ENCODE measurements around the gene PFKFB3.

Gene PFKFB3

GRCh38 chr10:6269432-6269831 lies 66.7 kb downstream of the PFKFB3 start:
- H3K27ac Mint-ChIP-seq: peak overlapping the region; percentile 92
- H3K36me3 Mint-ChIP-seq (ENCODE audit: low read depth): peaks cover 17% of the 10 kb centered on the region
- H3K4me1 Mint-ChIP-seq (ENCODE audit: low read depth): peaks cover 59% of the 10 kb centered on the region
- no peaks in the 10 kb centered on the region for H3K27me3 Mint-ChIP-seq (ENCODE audit: low read depth)
- peak overlapping the region; percentile 41 for H3K4me3 Mint-ChIP-seq
- no peaks in the 10 kb centered on the region for H3K9me3 Mint-ChIP-seq

- H3K27me3 Mint-ChIP-seq (ENCODE audit: low read depth): no peaks in the 10 kb centered on the region
- no peaks in the 10 kb centered on the region for H3K9me3 Mint-ChIP-seq
- peaks cover 18% of the 10 kb centered on the region for H3K36me3 Mint-ChIP-seq (ENCODE audit: low read depth)
- peak overlapping the region; percentile 57 for H3K4me3 Mint-ChIP-seq
- H3K4me1 Mint-ChIP-seq (ENCODE audit: low read depth): peaks cover 64% of the 10 kb centered on the region
- H3K27ac Mint-ChIP-seq: peak overlapping the region; percentile 92
Observed at GRCh38 chr10:6269953-6270867, 67.5 kb downstream of the PFKFB3 start.

- peak overlapping the region; percentile 57 for H3K4me3 Mint-ChIP-seq
- peaks cover 72% of the 10 kb centered on the region for H3K4me1 Mint-ChIP-seq (ENCODE audit: low read depth)
- no peaks in the 10 kb centered on the region for H3K27me3 Mint-ChIP-seq (ENCODE audit: low read depth)
- peaks cover 19% of the 10 kb centered on the region for H3K36me3 Mint-ChIP-seq (ENCODE audit: low read depth)
- H3K27ac Mint-ChIP-seq: peak overlapping the region; percentile 92
- no peaks in the 10 kb centered on the region for H3K9me3 Mint-ChIP-seq
Observed at GRCh38 chr10:6270951-6271350, 68.2 kb downstream of the PFKFB3 start.

GRCh38 chr10:6271663-6272062 lies 68.9 kb downstream of the PFKFB3 start:
- Mint-ChIP-seq H3K27ac (peak overlapping the region; percentile 92), H3K36me3 (ENCODE audit: low read depth) (peaks cover 15% of the 10 kb centered on the region), H3K4me1 (ENCODE audit: low read depth) (peaks cover 71% of the 10 kb centered on the region), H3K4me3 (no peak overlapping the region), H3K9me3 (no peaks in the 10 kb centered on the region), H3K27me3 (ENCODE audit: low read depth) (no peaks in the 10 kb centered on the region)

GRCh38 chr10:6272126-6272525 lies 69.4 kb downstream of the PFKFB3 start:
- Mint-ChIP-seq H3K9me3 (no peaks in the 10 kb centered on the region), H3K27me3 (ENCODE audit: low read depth) (no peaks in the 10 kb centered on the region), H3K36me3 (ENCODE audit: low read depth) (peaks cover 18% of the 10 kb centered on the region), H3K4me1 (ENCODE audit: low read depth) (peaks cover 71% of the 10 kb centered on the region), H3K27ac (peak overlapping the region; percentile 15), H3K4me3 (no peak overlapping the region)

GRCh38 chr10:6273351-6273750 lies 70.6 kb downstream of the PFKFB3 start:
- H3K9me3 Mint-ChIP-seq: peaks cover 3% of the 10 kb centered on the region
- peaks cover 67% of the 10 kb centered on the region for H3K4me1 Mint-ChIP-seq (ENCODE audit: low read depth)
- H3K27ac Mint-ChIP-seq: peak overlapping the region; percentile 49

GRCh38 chr10:6274040-6274439 lies 71.3 kb downstream of the PFKFB3 start:
- Mint-ChIP-seq H3K4me3 (no peak overlapping the region), H3K4me1 (ENCODE audit: low read depth) (peaks cover 65% of the 10 kb centered on the region), H3K27ac (peak overlapping the region; percentile 98), H3K9me3 (peaks cover 3% of the 10 kb centered on the region), H3K27me3 (ENCODE audit: low read depth) (no peaks in the 10 kb centered on the region), H3K36me3 (ENCODE audit: low read depth) (peaks cover 20% of the 10 kb centered on the region)

More at GRCh38 chr10:6273351-6273750, 70.6 kb downstream of the PFKFB3 start:
- no peak overlapping the region for H3K4me3 Mint-ChIP-seq
- no peaks in the 10 kb centered on the region for H3K27me3 Mint-ChIP-seq (ENCODE audit: low read depth)
- H3K36me3 Mint-ChIP-seq (ENCODE audit: low read depth): peaks cover 17% of the 10 kb centered on the region

GRCh38 chr10:6274484-6274883 lies 71.8 kb downstream of the PFKFB3 start:
- Mint-ChIP-seq H3K9me3 (peaks cover 3% of the 10 kb centered on the region), H3K4me1 (ENCODE audit: low read depth) (peaks cover 64% of the 10 kb centered on the region), H3K4me3 (no peak overlapping the region), H3K27me3 (ENCODE audit: low read depth) (no peaks in the 10 kb centered on the region), H3K27ac (peak overlapping the region; percentile 98), H3K36me3 (ENCODE audit: low read depth) (peaks cover 18% of the 10 kb centered on the region)

- Mint-ChIP-seq H3K4me1 (ENCODE audit: low read depth) (peaks cover 65% of the 10 kb centered on the region), H3K36me3 (ENCODE audit: low read depth) (peaks cover 21% of the 10 kb centered on the region), H3K9me3 (peaks cover 3% of the 10 kb centered on the region), H3K27ac (peak overlapping the region; percentile 98), H3K4me3 (peak overlapping the region; percentile 74), H3K27me3 (ENCODE audit: low read depth) (no peaks in the 10 kb centered on the region)
Observed at GRCh38 chr10:6275022-6275997, 72.6 kb downstream of the PFKFB3 start.

GRCh38 chr10:6276356-6276755 lies 73.6 kb downstream of the PFKFB3 start:
- Mint-ChIP-seq H3K9me3 (peaks cover 3% of the 10 kb centered on the region), H3K36me3 (ENCODE audit: low read depth) (peaks cover 20% of the 10 kb centered on the region), H3K4me3 (peak overlapping the region; percentile 74), H3K27ac (peak overlapping the region; percentile 98), H3K27me3 (ENCODE audit: low read depth) (no peaks in the 10 kb centered on the region), H3K4me1 (ENCODE audit: low read depth) (peaks cover 63% of the 10 kb centered on the region)

GRCh38 chr10:6278519-6279120 lies 75.9 kb downstream of the PFKFB3 start:
- Mint-ChIP-seq H3K27me3 (ENCODE audit: low read depth) (no peaks in the 10 kb centered on the region), H3K36me3 (ENCODE audit: low read depth) (peaks cover 23% of the 10 kb centered on the region), H3K4me1 (ENCODE audit: low read depth) (peaks cover 53% of the 10 kb centered on the region), H3K4me3 (no peak overlapping the region), H3K27ac (no peak overlapping the region), H3K9me3 (peaks cover 3% of the 10 kb centered on the region)

GRCh38 chr10:6279540-6280267 lies 77.0 kb downstream of the PFKFB3 start:
- H3K4me3 Mint-ChIP-seq: peak overlapping the region; percentile 55
- H3K4me1 Mint-ChIP-seq (ENCODE audit: low read depth): peaks cover 45% of the 10 kb centered on the region

GRCh38 chr10:6280291-6280690 lies 77.6 kb downstream of the PFKFB3 start:
- H3K4me1 Mint-ChIP-seq (ENCODE audit: low read depth): peaks cover 39% of the 10 kb centered on the region
- peak overlapping the region; percentile 68 for H3K27ac Mint-ChIP-seq
- peaks cover 24% of the 10 kb centered on the region for H3K36me3 Mint-ChIP-seq (ENCODE audit: low read depth)
- H3K9me3 Mint-ChIP-seq: peaks cover 3% of the 10 kb centered on the region
- no peaks in the 10 kb centered on the region for H3K27me3 Mint-ChIP-seq (ENCODE audit: low read depth)
- peak overlapping the region; percentile 55 for H3K4me3 Mint-ChIP-seq

More at GRCh38 chr10:6279540-6280267, 77.0 kb downstream of the PFKFB3 start:
- Mint-ChIP-seq H3K27me3 (ENCODE audit: low read depth) (no peaks in the 10 kb centered on the region), H3K36me3 (ENCODE audit: low read depth) (peaks cover 27% of the 10 kb centered on the region), H3K27ac (peak overlapping the region; percentile 68), H3K9me3 (peaks cover 3% of the 10 kb centered on the region)
